Hematopoietic multipotent progenitor cell treated with erythropoietin and hydrocortisone succinate and interleukin-3 and kit ligand, for 17 days (in vitro differentiated cells): Measurements from ENCODE around the gene ADGRL3.
"Not testable (repeated sequence)": the region's sequence is repeated elsewhere in the genome, so short reads cannot be mapped to it uniquely, and the experiment has no call there.

Experiments
- DNase-seq: peaks from one replicate; pipeline ENCODE4 v3.0.0-alpha.2; 2015; ENCODE audit warnings: low spot score

Gene ADGRL3

DNA sequence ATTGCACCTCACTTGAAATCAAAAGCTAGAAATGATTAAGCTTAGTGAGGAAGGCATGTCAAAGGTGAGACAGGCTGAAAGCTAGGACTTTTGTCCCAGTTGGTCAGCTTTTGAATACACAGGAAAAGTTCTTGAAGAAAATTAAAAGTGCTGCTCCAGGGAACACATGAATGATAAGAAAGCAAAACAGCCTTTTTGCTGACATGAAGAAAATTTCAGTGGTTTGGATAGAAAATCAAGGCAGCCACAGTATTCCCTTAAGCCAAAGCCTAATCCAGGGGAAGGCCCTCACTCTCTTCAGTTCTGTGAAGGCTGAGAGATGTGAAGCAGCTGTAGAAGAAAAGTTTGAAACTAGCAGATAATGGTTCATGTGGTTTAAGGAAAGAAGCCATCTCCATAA is 150.8 kb downstream of the ADGRL3 start:
- DNase-seq = no peak

DNA sequence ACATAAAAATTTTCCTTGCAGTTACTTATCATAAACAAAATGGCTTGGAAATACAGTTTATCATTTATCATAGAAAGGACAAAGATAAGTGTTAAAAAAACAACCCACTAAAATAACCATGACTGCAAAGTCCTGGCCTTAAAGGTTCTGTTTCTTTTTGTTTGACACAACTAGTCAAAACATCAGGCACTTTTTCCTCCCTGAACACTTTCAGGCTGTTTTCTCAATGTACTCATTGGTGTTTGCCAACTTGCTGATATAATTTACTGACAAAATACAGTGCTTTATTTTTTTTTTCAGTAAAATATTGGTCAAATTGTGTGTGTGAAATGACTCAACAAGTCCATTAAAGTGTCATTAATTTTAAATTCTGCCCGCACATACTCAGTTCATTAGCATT is 156.6 kb downstream of the ADGRL3 start:
- DNase-seq = no peak

DNA sequence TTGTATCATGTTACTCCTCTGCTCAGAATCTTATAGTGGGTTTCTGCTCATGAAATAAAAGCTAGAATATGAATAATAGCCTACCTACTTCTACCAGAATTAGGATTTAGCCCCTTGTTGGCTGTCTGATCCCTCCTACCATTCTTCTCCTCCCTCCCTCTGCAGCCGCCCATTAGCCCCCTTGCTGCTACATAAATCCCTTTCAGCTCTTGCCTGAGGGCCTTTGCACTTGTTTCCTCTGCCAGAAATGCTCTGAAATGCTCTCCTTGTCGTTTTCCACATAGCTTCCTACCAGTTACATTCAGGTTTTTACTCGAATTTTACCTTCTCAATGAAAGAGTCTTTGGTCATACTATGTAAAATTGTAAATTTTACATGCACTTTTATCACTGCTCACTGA is 159.2 kb downstream of the ADGRL3 start:
- no peak for DNase-seq

DNA sequence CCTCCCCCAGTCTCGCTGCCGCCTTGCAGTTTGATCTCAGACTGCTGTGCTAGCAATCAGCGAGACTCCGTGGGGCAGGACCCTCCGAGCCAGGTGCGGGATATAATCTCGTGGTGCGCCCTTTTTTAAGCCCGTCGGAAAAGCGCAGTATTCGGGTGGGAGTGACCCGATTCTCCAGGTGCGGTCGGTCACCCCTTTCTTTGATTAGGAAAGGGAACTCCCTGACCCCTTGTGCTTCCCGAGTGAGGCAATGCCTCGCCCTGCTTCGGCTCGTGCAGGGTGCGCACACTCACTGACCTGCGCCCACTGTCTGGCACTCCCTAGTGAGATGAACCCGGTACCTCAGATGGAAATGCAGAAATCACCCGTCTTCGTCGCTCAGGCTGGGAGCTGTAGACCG is 172.7 kb downstream of the ADGRL3 start:
- DNase-seq = not testable (repeated sequence)

DNA sequence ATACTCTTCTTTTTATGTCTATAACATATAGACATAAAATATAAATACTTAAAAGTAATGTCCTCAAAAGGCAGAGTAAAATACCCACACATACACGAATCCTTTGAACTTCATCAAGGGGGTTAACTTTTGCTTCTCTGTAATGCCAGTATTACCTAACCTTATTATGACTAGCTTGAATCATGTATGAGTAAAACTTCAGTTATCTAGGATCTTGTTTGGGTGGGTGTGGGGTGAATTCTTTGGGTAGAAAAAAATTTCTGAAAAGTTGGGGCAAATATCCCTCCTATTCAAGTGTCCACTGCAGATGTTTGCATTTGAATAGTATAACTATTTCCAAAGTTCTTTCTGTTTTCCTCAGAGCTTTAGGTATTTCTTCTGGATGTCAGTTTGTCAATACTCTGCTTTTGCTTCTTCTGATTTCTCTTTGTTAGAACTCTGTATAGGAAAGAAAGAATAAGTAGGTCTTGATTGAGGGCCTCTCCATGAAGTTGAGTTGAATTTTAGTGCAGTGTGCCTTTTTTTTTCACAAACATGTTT is 173.8 kb downstream of the ADGRL3 start:
- no peak for DNase-seq

DNA sequence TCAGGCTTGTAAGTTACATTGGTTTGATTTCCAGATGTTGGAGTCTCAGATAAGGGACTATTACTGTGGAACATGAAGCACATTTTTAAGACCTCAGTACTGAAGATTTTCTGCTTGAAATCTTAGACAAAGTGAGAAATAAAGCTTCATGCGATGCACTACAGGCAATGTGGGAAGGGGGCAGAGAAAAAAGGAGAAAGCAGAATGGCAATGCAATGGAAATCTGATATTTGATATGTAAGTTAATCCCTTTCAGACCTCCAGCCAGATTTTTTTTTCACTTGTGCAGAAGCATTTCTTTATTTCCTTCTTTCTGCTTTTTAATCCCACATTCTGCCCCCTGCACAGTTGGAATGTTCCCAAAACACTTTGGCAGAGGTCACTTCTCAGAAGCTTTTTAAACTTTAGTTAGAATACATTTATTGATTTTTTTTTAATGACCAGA is 174.3 kb downstream of the ADGRL3 start:
- DNase-seq = no peak

DNA sequence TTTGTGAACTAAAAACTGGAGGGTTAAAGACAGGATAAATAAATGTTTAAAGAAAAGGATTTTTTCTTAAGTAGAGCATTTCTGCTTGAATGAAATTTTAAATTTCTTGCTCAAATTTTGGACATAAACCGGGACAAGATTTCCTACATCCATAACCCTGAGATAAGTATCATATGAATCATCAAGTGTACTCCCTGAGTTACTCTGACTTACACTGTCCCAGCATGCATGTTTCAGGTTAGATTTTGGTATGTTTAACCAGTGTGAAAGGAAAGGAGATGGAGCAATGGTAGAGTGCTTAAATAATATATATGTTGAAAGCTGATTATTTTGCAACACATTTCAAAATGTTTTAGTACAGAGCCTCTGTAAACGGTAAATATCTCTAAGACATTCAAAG is 175.2 kb downstream of the ADGRL3 start:
- no peak for DNase-seq

DNA sequence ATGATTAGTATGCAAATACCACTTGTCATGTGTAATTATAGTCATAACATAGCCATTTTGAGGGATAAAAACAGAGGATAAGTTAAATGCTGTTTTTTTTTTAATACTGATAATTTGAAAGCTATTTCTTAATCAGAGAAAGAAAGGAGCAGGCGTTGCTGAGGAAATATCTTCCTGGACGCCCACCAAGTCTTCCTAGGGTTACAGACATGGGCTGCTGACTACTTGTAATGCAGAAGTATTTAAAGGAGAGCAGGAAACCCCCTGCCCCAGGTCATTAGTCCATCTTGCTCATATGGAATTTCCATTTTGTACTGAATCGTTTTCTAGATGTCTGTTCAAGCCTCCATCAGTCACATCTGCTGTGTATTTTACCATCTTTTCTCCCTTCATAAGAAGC is 176.2 kb downstream of the ADGRL3 start:
- no peak for DNase-seq

DNA sequence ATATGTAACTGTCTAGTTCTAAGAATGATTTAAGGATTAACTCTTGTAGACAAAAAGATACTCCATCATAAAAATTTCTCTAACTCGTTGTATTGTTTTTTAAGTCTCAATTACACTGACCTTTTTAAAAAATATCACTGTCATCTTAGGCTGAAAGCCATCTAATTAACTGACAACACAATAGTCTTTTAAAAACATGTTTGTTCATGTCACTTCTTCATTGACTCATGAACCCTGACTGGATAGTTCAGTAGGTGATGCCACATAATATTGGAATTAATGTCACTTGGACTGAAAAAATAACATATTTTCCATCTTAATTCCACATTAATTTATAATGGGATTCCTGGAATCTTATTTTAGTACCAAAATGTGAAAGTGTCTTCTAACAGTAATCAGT is 179.3 kb downstream of the ADGRL3 start:
- DNase-seq = no peak

DNA sequence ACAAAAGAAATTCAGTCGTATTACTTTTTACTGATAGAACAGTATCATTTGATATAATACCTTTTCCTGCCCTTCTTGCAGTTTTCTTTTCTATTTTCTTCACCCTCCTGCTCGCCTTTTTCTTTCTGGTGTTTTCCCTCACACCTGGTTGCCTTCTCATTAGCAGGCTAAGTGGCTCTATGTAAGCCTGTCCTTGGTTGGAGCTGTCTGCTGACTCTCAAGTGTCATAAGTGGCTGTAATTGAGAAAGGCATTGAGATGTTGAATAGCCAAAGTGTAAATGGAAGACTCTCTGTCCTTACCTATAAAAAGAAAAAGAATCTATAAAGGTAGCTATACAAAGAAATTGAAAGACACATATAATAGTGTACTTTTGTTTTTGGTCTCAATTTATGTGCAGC is 180.7 kb downstream of the ADGRL3 start:
- DNase-seq = no peak

DNA sequence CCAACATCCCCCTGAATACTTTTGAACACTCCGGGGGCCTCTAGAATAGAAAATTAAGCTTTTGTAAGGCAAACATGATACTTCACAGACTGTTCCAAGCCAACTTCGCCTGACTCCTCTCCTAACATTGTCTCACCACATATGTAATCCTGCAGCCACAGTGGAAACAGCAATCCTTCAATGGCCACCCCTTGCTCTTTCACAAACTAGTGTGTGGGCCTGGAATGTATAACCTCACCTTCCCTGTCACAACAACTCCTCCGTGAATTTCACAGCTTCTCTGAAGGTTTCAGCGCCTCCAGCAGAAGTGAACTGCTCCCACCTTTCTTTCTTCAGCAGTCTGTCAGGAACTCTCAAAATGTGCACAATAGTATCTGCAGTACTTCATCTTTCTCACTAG is 185.1 kb downstream of the ADGRL3 start:
- no peak for DNase-seq

DNA sequence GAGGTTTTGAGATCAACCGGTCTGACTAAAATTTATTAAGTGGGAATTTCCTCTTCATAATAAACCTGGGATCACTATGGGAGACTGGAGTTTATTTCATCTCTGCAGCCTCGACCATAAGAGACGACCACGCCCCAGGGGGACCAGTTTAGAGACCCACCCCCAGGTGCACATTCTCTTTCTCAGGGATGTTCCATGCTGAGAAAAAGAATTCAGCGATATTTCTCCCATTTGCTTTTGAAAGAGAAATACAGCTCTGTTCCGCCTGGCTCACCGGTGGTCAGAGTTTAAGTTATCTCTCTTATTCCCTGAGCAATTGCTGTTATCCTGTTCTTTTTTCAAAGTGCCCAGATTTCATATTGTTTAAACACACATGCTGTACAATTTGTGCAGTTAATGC is 187.2 kb downstream of the ADGRL3 start:
- not testable (repeated sequence) for DNase-seq

DNA sequence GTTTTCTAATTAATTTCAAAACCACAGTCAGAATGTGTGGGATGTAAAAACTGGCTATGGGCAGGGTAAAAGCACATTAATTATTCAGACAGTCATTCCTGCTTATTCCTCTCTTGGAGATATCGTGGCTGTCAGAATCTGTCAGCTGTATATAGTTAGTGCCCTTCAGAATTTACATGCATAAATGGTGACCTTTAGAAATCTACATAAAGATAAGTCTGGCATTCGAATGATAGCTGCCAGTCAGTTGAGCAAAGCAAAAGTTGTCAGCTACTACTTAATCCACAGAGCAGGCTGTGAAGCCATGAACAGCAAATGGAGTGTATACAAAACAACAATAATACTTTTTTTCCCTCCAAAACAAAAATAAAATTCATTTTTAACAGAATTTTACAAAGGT is 189.5 kb downstream of the ADGRL3 start:
- no peak for DNase-seq

DNA sequence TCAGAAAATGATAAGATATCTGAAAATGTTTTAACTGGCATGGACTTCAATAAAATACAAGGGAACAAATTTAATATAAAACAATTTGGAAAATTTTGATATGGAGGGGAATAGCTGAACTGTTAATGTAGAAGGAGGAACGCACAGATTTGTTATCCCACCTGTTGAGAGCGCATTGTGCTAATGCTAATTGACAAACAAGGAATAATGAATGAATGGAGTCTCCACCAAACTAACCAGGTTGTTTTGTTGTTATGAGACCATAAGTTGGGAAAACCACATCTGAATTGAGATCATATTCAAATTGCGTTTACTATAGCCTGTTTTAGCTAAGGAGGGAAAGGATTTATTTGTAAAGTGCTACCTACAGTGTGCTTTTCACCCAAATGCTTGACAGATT is 195.6 kb downstream of the ADGRL3 start:
- DNase-seq = no peak

DNA sequence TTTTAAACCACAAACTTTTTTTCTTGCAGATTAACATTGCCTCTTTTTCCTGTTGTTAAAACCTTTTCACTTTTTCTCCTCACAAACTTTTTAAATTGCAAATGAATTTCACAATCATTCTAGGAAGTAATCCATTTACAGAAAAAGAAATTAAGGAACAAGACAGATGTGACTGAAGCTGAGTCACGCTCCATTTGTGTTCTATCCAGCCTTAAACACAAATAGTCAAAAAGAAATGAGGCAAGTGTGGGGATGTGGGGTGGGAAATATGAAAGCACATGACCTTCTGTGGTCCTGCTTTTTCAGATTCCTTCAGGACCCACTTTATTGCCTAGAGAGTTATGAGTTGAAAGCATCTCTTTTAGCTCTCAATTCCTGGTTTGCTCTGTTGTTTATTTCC is 197.0 kb downstream of the ADGRL3 start:
- no peak for DNase-seq

DNA sequence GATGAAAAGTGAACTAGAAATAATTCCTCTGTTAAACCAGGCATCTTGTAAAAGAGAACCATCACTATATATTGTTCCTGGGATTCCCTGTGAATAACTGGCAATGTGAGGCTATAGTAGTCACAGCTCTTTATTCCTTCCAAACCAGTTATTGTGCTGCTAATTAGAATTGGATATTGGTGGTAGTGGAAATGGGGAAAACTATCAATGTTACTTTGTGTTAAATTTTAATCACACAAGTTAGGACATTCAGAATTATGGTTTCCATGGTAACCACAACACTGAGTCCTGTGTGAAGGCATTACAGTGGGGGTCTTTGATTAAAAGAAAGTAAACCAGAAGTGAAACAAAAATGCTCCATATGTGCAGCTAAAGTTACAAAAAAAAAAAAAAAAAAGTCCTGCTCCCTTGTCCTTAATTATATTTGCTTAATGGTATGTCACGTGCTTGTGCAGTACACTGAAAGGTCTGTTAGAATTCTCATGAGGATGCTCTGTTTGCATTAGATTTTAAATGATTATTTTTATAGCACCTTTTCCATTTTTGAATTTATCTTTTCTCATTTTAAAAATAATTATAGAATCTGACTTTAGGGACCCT is 200.4 kb downstream of the ADGRL3 start:
- DNase-seq = no peak

DNA sequence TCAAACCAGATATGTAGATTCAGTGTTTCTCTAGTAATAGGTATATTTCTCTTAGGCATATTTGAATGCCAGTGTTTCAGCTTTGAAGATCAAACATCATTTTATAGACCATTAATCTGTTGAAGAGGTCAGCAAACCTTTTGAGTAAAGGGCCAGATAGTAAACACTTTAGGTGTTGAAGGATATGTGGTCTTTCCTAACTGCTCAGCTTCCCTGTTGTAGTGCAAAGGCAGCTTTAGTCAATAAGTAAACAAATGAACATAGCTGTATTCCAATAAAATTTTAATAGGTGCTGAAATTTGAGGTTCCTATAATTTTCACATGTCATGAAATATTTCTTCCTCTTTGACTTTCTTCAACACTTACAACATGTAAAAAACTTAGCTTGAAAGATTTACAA is 201.6 kb downstream of the ADGRL3 start:
- DNase-seq = no peak

DNA sequence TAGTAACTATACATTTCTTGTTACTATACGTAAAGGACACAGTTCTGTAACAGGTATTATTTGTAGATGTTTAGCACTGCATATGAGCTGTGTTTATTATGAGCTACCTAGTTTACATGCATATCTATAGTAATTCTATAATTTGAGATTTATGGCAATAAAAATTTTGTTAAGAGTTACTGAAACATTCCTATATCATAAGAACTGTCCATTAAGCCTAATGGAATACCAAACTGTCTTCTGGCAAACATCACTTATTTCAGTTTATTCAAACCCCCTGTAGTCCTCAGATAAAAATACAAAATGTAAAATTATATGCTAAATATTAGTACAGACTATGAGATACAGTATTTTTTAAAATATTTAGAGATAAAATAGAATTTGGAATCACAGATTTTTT is 205.2 kb downstream of the ADGRL3 start:
- DNase-seq = no peak

DNA sequence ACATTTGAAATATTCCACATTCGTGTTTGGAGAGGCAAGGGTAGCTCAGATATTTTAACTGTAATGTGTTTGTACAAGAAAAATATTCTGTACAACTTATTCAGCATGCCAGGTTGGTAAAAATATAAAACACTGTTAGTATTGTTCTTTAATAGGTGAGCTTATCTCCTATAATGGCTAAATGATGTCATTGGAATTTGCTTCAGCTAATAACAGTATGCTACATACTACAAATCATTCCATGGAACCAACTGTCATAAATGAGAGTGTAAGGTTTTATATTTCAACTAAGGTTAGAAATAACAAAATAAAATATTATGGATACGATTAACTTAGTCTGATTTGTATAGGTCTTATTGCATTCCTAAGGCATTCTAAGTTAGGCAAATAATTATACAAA is 206.6 kb downstream of the ADGRL3 start:
- DNase-seq = no peak

DNA sequence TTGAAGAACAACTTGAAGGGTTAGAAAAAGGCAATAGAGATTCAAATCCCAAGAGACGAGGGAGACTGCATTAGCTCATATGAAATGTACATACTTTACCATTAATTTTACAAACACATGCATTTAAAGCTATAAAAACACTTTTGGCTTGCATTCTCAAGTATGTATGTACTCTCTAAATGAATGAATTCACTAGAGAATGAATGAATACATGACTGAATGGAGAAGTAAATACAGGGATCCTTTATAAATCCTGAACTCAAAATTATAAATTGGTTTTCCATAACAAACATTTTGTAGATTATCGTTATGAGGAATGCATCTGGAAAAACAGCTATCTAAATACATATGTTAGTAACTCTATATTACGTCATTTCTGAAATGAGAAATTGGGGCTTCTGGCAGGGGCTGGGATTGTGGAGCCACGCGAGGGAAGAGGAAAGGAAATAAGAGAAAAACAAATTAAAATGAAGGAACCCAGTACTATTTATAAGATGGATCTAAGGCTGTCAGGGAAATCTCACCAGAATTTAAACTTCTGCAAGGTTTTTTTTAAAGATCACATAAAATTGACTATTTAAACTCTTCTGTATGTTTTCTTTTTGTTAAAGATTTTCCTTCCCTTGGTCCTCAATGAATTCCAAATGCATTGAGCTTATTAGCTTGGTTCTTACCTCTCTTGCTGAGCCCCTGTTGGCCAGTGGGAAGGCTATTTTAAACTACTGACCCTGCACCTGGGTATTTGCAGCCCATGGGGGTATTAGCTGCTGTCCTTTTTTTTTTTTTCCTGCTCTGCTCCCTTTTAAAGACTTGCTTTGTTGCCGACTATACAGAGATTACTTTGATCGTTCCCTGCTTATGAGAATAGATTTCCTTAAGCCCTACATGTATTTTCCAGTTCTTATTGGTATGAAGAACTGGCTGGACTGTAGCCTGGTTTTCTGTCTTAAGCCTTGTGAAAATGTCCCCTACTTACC is 207.8 kb downstream of the ADGRL3 start:
- DNase-seq = no peak

DNA sequence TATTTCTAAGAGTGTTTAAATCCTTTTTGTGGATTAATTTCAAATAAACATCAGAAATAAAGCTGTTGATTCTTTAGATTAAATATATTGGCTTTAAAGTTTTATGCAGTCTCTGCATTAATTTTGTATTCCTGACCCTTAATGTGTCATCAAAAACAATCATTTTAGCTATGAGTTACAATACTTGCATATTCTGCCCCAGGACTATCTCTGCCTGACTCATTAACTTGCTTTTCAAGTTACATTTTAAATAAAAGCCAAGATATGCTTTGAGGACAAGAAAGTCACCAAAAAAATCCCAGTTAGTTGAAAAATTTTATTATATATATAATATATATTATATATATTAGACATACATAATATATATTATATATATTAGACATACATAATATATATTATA is 208.7 kb downstream of the ADGRL3 start:
- no peak for DNase-seq

DNA sequence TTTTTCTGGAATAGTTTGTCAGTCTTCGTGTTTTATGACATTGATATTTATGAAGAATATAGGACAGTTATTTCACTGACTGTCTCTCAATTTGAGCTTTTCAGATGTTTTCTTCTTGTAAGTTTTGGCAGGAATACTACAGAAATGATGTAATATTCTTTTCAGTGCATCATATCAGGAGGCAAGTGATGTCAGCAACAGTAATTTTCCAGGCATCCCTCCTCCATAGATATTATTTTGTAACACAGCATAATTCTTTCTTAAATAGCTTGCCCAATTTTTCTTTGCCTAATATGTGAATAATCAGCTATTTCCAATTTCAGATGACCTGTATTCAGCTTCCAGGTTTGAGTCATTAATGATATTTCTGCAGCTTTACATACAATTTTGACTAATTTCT is 211.1 kb downstream of the ADGRL3 start:
- DNase-seq = no peak

DNA sequence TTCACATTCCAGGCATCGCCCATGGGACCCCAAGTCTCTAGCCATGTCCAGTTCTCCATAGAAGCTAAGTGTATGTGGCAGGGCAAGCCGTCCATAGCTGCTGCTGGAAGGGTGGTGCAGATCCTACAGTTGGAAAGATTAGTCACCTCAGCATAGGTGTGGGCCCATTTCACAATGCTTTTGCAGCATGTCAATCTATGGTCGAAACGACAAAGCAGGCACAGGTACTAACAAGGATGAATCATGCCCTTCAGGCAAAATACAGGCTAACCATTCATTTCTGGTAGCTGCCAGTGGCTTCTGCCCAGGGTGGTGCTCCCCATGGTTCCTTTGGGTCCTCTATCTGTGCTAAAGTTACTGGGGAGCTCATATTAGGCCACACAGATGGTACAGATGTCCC is 225.2 kb downstream of the ADGRL3 start:
- no peak for DNase-seq
